Cortex of kidney (tissue), 1 donor: ENCODE data around the gene MARK1.

Experiments used
- DNase-seq: peaks from one replicate; lab custom pipeline; 2025; lab: John Stamatoyannopoulos, UW

Gene MARK1

DNA sequence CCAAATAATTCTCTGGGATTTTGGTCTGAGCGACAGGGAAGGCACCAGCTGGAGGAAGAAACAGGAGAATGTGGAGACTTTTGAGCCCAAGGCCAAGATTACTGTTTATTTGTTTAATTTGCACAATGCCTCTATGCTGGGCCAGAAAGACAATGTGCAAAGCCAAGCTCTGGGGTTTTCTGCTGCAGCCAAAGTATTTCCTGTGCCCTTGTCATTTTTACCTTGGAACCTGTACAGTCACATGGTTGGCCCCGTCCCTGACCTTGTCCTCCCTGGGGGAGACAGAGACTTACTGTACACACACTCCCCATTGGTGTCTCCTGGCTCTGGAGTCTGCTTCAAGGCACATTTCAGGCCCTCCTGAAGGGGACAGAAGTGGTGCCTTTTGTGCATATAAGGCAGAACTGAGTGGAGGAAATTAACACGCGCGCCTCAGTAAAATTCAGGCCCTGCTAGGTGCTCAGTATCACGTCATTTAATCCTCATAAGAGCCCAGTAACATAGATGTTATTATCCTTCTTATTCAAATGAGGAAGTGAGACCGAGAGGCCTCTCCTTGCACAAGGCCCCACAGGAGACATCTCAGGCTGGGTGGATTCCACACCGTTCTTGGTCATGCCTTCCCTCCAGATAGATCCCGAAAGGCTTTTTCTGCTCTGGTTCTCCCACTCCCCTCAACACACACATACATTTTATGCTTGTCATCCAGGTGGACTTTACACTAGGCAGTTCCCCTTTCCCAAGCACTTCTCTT is 183.3 kb downstream of the MARK1 start:
- no peak for DNase-seq
